Upper lobe of left lung (tissue), 4 donors: ENCODE data around the gene GIMAP8.

Experiments
- EP300 ChIP-seq, 4 donors: sonication (generic); formaldehyde crosslinking; IDR thresholded peaks; one replicate each; pipeline ENCODE4 v1.5.1; 2017; ENCODE audit warnings: antibody characterized with exemption in 4 of 4, control low read depth in 2 of 4
- POLR2A ChIP-seq, 4 donors: fragments of 450-650 bp; IDR thresholded peaks; one replicate each; pipeline ENCODE4 v1.5.1; 2016 to 2017; ENCODE audit warnings: antibody characterized with exemption in 4 of 4, mild to moderate bottlenecking in 2 of 4
- TF ChIP-seq, protein P1 (sequence below), 6 experiments: fragments of 450-650 bp in 4 of 6; fragments of 200-600 bp in 2 of 6; sonication (generic) in 2 of 6; IDR thresholded peaks; one replicate each; pipeline ENCODE4 v1.5.1; 2016 to 2019; ENCODE audit warnings: antibody characterized with exemption in 6 of 6

DNA sequence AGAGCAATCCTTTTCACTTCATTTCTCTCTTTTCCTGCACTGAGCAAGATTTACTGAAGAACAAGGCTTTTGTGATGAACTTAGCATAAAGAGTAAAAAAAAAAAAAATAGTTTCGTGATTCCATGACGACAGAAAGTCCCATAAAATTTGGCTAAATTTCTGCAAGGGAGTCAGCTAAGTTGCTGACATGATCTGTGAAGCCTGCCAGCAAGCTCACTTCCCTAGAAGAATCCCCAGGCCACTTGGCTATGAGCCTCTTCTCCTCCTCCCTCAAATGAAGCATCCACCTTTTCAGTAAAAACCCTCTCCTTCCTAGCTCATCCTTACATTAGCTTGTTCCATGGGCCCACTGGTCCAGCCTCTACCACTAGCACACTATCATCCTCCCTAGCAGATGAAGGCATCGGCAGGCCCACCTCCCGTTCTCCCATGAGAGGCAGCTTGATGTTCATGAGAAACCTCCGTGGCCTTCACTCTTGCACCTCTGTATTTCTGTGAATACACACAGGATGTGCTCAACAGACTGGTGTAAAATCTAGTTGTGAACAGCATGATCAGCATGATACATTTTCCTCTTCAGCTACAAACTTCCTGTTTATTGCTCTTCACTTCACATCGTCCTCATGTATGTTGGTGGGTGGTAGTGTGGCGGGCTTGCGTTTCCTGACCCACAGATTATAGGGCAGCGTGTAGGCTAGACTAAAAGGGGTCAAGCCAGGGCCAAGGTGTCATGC lies 30.9 kb downstream of the GIMAP8 start:
- TF ChIP-seq, protein P1, sequence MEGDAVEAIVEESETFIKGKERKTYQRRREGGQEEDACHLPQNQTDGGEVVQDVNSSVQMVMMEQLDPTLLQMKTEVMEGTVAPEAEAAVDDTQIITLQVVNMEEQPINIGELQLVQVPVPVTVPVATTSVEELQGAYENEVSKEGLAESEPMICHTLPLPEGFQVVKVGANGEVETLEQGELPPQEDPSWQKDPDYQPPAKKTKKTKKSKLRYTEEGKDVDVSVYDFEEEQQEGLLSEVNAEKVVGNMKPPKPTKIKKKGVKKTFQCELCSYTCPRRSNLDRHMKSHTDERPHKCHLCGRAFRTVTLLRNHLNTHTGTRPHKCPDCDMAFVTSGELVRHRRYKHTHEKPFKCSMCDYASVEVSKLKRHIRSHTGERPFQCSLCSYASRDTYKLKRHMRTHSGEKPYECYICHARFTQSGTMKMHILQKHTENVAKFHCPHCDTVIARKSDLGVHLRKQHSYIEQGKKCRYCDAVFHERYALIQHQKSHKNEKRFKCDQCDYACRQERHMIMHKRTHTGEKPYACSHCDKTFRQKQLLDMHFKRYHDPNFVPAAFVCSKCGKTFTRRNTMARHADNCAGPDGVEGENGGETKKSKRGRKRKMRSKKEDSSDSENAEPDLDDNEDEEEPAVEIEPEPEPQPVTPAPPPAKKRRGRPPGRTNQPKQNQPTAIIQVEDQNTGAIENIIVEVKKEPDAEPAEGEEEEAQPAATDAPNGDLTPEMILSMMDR (IDR thresholded peaks at IDR 0.05): no peak
- no peak for TF ChIP-seq EP300 (IDR thresholded peaks at IDR 0.05)
- TF ChIP-seq POLR2A (IDR thresholded peaks at IDR 0.05): peak in 1 of 4 donors; percentile 33
